HG03175 (cell line): ENCODE measurements around the gene SRGAP2C.
"Not testable (repeated sequence)": the region's sequence is repeated elsewhere in the genome, so short reads cannot be mapped to it uniquely, and the experiment has no call there.

Experiments
- ATAC-seq: cut with Tn5 transposase; IDR thresholded peaks from one replicate; pipeline ENCODE4 v1.9.1; 2021; ENCODE audit warnings: mild to moderate bottlenecking, moderate library complexity; ENCODE audit not compliant: unreplicated experiment

Gene SRGAP2C

GRCh38 chr1:121184290-121185127, at the start of gene SRGAP2C, which contains the start of gene FAM72B:
SRGAP2C (plus strand) TSS chr1:121184975; CDS start chr1:121187447, 2,472 bp downstream.
FAM72B (minus strand) TSS chr1:121184340; CDS start chr1:121183489, 851 bp downstream.
- peak; percentile 79 for ATAC-seq

DNA sequence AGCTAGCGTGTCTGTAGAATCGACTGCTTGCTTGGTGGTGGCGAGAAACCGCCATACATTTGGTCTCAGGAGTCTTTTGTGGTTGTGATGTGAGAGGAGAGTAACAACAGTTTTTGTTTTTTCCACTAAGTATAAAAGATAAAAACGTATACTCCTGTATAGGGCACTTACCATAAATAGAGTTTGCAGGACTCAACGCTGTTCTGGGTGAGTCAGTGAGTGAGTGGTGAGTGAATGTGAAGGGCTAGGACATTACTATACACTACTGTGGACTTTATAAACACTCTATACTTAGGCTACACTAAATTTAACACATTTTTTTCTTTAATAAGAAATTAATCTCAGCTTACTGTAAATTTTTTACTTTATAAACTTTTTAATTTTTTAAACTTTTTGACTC, 44.4 kb upstream of the SRGAP2C start:
- ATAC-seq: not testable (repeated sequence)

GRCh38 chr1:121148489-121149190, 36.1 kb upstream of the SRGAP2C start:
- ATAC-seq: not testable (repeated sequence)

- not testable (repeated sequence) for ATAC-seq
These were observed 33.5 kb upstream of the SRGAP2C start for GRCh38 chr1:121151294-121151693.

DNA sequence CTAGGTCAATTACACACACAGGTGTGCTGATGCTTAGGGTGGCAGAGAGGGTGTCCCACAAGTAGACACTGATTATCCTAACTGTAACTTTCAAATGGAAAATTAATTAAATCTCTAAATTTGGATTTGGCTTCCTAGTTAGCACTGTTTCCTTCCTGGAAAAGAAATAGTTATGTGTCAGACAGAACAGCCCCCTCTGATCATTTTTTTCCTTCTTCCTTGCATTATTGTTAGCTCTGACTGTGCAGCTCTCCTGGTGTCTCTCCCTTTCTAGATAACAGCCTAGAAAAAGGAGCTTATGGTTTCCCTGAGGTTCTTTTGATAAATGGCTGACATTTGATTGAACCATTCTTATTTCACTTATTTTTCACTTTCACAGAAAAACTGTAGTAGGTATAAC, 32.0 kb upstream of the SRGAP2C start:
- ATAC-seq: not testable (repeated sequence)

DNA sequence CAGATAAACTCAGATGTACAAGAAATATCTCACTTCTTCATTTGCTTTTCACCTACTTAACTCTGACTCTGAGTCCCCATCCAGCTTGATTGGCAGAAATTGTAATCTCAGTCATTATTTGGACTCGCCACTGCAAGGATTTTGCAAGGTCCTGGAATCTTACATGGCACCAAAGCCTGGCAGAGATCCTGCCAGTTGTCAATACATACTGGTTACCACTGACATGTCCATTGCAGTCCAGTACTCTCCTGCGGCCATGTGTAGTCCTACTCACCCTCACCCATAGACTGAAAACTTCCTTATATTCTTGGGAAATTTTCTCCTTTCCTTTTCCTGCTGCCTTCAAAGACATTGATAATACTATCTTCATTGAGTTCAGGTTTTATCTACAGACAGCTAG, 30.0 kb upstream of the SRGAP2C start:
- not testable (repeated sequence) for ATAC-seq

DNA sequence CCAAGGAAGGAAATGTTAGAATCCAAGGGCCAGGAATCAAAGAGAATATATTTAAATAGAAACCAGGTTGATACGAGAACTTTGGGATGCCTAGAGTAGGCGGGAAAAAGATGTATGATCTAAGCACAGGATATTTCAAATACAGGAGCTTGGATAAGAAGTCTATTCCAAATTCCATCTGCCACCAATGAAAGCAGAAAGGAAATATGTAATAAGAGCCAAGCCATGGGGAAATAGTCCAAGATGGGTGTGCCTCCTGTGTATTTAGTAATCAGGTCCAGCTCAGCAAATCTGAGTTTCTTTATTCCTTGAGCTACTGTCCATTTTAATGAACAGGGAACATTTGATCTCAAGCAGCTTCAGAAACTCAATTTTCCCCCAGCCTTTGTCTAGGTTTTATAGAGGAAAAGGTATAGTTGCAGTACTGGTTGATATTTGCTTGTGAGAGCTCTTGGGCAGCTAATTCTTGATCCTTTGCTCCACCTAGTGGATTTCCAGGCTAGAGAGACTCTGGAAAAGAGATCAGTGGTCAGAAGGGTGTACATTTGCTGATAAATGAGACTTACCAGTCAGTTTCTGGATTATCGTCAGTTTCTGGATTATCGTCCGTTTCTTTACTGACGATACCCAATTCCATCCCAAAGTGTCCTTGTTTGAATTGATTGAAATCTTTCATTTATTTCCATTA, 29.0 kb upstream of the SRGAP2C start:
- ATAC-seq: not testable (repeated sequence)

- ATAC-seq: not testable (repeated sequence)
These were observed 27.7 kb upstream of the SRGAP2C start for GRCh38 chr1:121156958-121157603.

DNA sequence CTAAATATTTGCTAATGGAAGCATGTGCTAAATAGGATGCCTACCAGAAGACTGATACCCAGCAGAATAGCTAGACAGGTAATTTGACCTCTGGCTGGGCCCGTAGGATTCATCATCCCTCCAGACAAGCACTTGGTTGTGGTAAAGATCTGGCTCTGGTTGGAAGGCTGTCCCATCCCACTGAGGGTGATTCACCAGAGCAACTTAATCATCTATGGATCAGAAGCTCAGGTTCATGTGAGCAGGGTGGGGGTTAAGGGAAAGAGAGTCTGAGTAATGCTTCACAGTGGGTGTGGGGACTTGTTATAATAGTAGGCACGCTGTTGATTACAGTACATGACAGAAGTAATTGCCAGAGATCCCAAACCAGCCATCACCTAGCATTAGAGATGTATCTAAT, 27.2 kb upstream of the SRGAP2C start:
- ATAC-seq: not testable (repeated sequence)

DNA sequence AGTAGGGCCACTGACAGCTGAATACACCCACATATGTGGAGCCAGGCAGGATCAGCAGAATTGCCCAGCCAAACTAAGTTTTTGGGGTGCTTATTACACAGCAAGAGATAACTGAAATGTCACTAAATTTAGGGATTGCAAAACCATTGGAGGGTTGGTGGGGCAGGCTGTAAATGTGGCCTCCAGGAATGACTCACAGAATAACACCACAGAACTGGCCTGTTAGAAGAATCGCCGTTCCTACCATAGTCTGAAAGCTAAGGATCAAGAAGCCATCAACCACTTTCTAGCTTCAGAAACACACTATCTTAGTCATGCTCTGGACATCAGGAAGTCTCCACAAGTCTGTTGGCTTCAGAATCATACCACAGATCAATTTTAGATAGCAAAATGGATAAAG, 24.7 kb upstream of the SRGAP2C start:
- not testable (repeated sequence) for ATAC-seq

DNA sequence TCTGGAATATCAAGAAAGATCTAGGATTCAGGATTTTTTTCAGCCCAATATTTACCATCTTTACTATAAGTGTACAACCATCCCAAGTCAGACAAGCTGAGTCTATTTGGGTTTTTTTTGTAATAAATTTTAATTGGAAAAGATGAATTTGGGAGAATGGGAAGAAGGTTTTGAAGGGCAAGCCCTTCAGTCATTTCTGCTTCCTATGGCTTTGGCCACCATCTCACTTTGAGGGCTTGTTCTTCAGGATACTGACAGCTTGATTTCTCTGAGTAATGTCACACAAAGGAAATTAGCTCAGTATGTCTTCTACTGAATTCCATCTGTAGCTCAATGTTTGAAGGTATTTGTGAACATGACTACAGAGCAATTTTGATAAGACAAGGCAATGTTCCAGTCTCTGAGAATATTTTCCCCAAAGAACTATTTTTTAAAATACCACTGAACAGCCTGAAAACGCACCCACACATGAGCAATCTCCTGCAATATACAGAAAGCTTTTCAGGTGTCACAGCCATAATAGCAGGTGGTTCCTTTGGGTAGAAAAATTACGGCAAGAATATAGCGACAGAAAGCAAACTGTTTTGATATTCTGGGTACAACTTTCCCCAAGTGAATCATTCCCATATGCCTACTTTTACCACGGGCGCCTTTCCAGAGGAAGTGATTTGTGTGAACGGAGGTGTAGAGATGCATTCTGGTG, 23.4 kb upstream of the SRGAP2C start:
- not testable (repeated sequence) for ATAC-seq

GRCh38 chr1:121163850-121164757, 20.7 kb upstream of the SRGAP2C start:
- not testable (repeated sequence) for ATAC-seq

DNA sequence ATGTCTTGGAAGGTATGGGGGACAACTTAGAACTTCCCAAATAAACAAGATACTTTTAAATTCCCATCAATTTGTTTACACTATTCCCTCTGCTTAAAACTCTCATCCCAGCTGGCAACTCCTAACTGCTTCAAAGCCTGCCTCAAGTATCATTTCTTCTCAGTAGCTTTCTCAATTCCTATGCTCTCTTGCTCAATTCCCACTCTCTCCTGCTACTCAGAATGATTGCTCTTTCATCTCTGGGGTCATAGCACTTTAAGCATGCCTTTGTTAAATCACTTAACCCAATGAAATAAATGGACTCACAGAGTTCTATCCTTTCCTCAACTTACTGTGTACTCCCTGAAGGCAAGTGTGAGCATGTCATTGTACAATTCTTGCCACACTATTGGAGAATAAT, 19.5 kb upstream of the SRGAP2C start:
- not testable (repeated sequence) for ATAC-seq

- not testable (repeated sequence) for ATAC-seq
These were observed 17.5 kb upstream of the SRGAP2C start for GRCh38 chr1:121167225-121167738.

- ATAC-seq: not testable (repeated sequence)
These were observed 16.6 kb upstream of the SRGAP2C start for GRCh38 chr1:121168152-121168668.

GRCh38 chr1:121176649-121177048, 8.1 kb upstream of the SRGAP2C start:
- not testable (repeated sequence) for ATAC-seq

GRCh38 chr1:121178197-121178596, 6.6 kb upstream of the SRGAP2C start:
- ATAC-seq: not testable (repeated sequence)

DNA sequence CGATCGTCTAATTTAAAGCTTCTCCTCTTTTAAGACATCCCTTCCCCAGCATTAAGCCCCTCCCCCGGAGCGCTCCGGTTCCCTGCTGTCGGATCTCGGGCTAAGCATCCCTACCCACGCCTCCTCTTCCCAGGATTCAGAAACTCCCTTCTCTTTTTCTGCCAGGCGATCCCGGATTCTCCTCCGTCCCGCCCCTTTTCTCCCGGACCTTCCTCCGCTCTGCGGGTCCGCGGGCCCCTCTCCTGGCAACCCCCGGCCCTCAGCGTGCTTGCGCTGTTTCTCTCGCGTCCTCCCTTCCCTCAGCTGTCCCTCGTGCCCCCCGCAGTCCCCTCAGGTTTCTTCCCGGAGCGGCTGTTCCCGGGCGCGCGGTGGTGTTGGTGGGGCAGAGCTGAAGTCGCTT, 908 bp upstream of the SRGAP2C start:
- ATAC-seq: not testable (repeated sequence)
